DMS153 treated with DMSO at 0.1 percent for 48 hours (cell line): ENCODE data around the gene STH.

ENCODE experiments used
- DNase-seq: peaks from one replicate; lab custom pipeline; 2025; ENCODE audit not compliant: unreplicated experiment; lab: John Stamatoyannopoulos, UW

Gene STH

GRCh38 chr17:46042925-46043324 lies 43.9 kb downstream of the STH start:
- no peak for DNase-seq

- DNase-seq = no peak
These were observed 44.6 kb downstream of the STH start for GRCh38 chr17:46043606-46044005.

- peak; percentile 63 for DNase-seq
These were observed 45.4 kb downstream of the STH start for GRCh38 chr17:46044286-46044928.

GRCh38 chr17:46044989-46045388 lies 45.9 kb downstream of the STH start:
- DNase-seq = no peak

GRCh38 chr17:46045639-46046038 lies 46.6 kb downstream of the STH start:
- DNase-seq = peak; percentile 14

- DNase-seq = no peak
These were observed 47.9 kb downstream of the STH start for GRCh38 chr17:46046957-46047356.

- no peak for DNase-seq
These were observed 48.3 kb downstream of the STH start for GRCh38 chr17:46047398-46047797.

GRCh38 chr17:46047856-46048255 lies 48.8 kb downstream of the STH start:
- no peak for DNase-seq
